ENCODE results near the gene FAM98B. TPM values are rescaled to one million over a fixed set of nuclear protein-coding genes. Genes with fewer than 3 reads are reported as not detected.

The FAM98B gene
- total and polyA plus RNA-seq, 2 of the 8 experiments (the other 6 are each of a cell fraction or from before 2014, with no cell fraction given), result 5.9 to 48.4 TPM

GRCh38 chr15:38487378-38487777 is 33.5 kb downstream of the FAM98B start:
- DNase-seq (ENCODE audit: low read depth in 1 of 2, low spot score in 2 of 2), result no peak
- Histone ChIP-seq H4K8ac (ENCODE audit: extremely low read depth, insufficient read depth, low read length) (no peak overlapping the region), H3K56ac (replicated peaks; ENCODE audit: insufficient read length, low read depth, low read length) (no peak overlapping the region), H3K14ac (ENCODE audit: insufficient read length) (no peak overlapping the region), H3K18ac (ENCODE audit: extremely low read depth, low read length) (no peak overlapping the region), H3K23ac (ENCODE audit: insufficient read length) (no peak overlapping the region), H2BK15ac (ENCODE audit: low read length) (no peak overlapping the region), H3K9me3 (ENCODE audit: insufficient read depth in 2 of 2, low read depth in 1 of 2, low read length in 1 of 2) (no peaks in the 10 kb centered on the region), H3K79me1 (ENCODE audit: low read depth, low read length) (no peaks in the 10 kb centered on the region), H3K9ac (replicated peaks in 1 of 4; ENCODE audit: extremely low read depth in 1 of 4, low read depth in 3 of 4, low read length in 3 of 4) (no peak overlapping the region), H3K36me3 (ENCODE audit: control insufficient read depth in 2 of 4, insufficient read depth in 4 of 4, low read length in 3 of 4) (peaks cover 0 to 12% (median 1%) of the 10 kb centered on the region in 4 experiments; a peak in 1 of 8 replicates), H2BK20ac (ENCODE audit: low read length) (no peak overlapping the region), H3K4me1 (replicated peaks in 1 of 4; ENCODE audit: control insufficient read depth in 3 of 4, insufficient read depth in 4 of 4, low read length in 3 of 4) (no peaks in the 10 kb centered on the region), H2BK5ac (ENCODE audit: low read depth, low read length) (no peak overlapping the region), H3K23me2 (ENCODE audit: low read depth, low read length) (no peaks in the 10 kb centered on the region), H2AFZ (ENCODE audit: low read length) (no peak overlapping the region), H3K27me3 (replicated peaks in 1 of 4; ENCODE audit: control insufficient read depth in 3 of 4, extremely low read depth in 1 of 4, insufficient read depth in 3 of 4, low read length in 3 of 4) (no peaks in the 10 kb centered on the region), H3K4me3 (ENCODE audit: extremely low read depth in 1 of 4, insufficient read depth in 2 of 4, low read depth in 3 of 4, low read length in 4 of 4) (no peak overlapping the region), H3K27ac (ENCODE audit: low read depth, low read length) (no peak overlapping the region), H2BK12ac (ENCODE audit: low read depth, low read length) (no peak overlapping the region), H3K79me2 (ENCODE audit: control insufficient read depth in 1 of 2, insufficient read depth in 2 of 2, low read length in 2 of 2) (no peaks in the 10 kb centered on the region), H4K20me1 (replicated peaks in 1 of 2; ENCODE audit: control insufficient read depth in 1 of 2, insufficient read depth in 2 of 2, low read length in 2 of 2) (no peaks in the 10 kb centered on the region), H2BK120ac (replicated peaks; ENCODE audit: low read depth, low read length) (no peak overlapping the region), H2AK5ac (ENCODE audit: low read depth, low read length) (no peak overlapping the region), H4K5ac (ENCODE audit: insufficient read length, low read depth, low read length) (no peak overlapping the region), H3K4ac (replicated peaks; ENCODE audit: insufficient read length, low read depth, low read length) (no peak overlapping the region), H3K4me2 (ENCODE audit: insufficient read depth in 1 of 2, low read depth in 2 of 2, low read length in 2 of 2) (no peak overlapping the region), H4K91ac (replicated peaks; ENCODE audit: insufficient read length, low read length) (no peak overlapping the region)
- WGBS, 2 experiments (ENCODE audit: extremely low coverage in 1 of 2, insufficient coverage in 1 of 2, insufficient read length in 1 of 2, insufficient replicate concordance in 2 of 2, low coverage in 1 of 2, low lambda C conversion rate in 2 of 2, missing lambda C conversion rate in 1 of 2), result 95% methylated on average over 1 of the region's 1 CpG; no CpG with 5 or more reads in 1 of the 2 experiments
- FAIRE-seq, result no peak
- POLR2A ChIA-PET (ENCODE audit: partially characterized antibody), result interaction anchor here (0.9 kb wide), 1 partner anchor 33 kb away, joined by 3 read pairs; the partner anchor contains the start of gene FAM98B
- CTCF ChIA-PET (ENCODE audit: partially characterized antibody), result interaction anchor here (1.1 kb wide), 1 partner anchor 46 kb away, joined by 4 read pairs; no protein-coding TSS in a partner anchor
- TF ChIP-seq POU5F1 (IDR thresholded peaks at IDR 0.05; ENCODE audit: low read depth, low read length), result no peak
- TF ChIP-seq GTF2F1 (IDR thresholded peaks at IDR 0.05; ENCODE audit: borderline replicate concordance, low read depth, low read length), result no peak
- TF ChIP-seq SIX5 (IDR thresholded peaks at IDR 0.05; ENCODE audit: low read depth, low read length), result no peak
- TF ChIP-seq EP300 (IDR thresholded peaks at IDR 0.05; ENCODE audit: borderline replicate concordance in 1 of 2, low read depth in 2 of 2, low read length in 2 of 2), result no peak
- TF ChIP-seq SIRT6 (IDR thresholded peaks at IDR 0.05; ENCODE audit: low read length), result no peak
- no peak for TF ChIP-seq MAFK (IDR thresholded peaks at IDR 0.05; ENCODE audit: low read depth, low read length)
- TF ChIP-seq SUZ12 (IDR thresholded peaks at IDR 0.05; ENCODE audit: low read length), result no peak
- TF ChIP-seq SP4 (IDR thresholded peaks at IDR 0.05; ENCODE audit: low read length), result no peak
- TF ChIP-seq KDM4A (IDR thresholded peaks at IDR 0.05; ENCODE audit: low read depth, low read length, severe bottlenecking), result no peak
- TF ChIP-seq SRF (IDR thresholded peaks at IDR 0.05; ENCODE audit: low read depth, low read length), result no peak
- TF ChIP-seq CTBP2 (IDR thresholded peaks at IDR 0.05; ENCODE audit: borderline replicate concordance, insufficient read depth, insufficient read length, low read length), result no peak
- no peak for TF ChIP-seq BCL11A (IDR thresholded peaks at IDR 0.05; ENCODE audit: low read depth in 2 of 2, low read length in 2 of 2)
- no peak for TF ChIP-seq TBP (IDR thresholded peaks at IDR 0.05; ENCODE audit: low read depth, low read length)
